IMR-90 (cell line): ENCODE measurements around the gene PADI1. TPM values are rescaled to one million over a fixed set of nuclear protein-coding genes. Genes with fewer than 3 reads are reported as not detected.

Experiments
- BHLHE40 ChIP-seq: fragments of 150-350 bp; IDR thresholded peaks from 2 replicates; pipeline ENCODE4 v1.6.1; 2016; ENCODE audit warnings: mild to moderate bottlenecking, low read depth, low read length
- ELK1 ChIP-seq: fragments of 150-350 bp; IDR thresholded peaks from 2 replicates; pipeline ENCODE4 v1.6.1; 2016; ENCODE audit warnings: low read depth, mild to moderate bottlenecking, low read length, moderate library complexity, borderline replicate concordance
- MAZ ChIP-seq: IDR thresholded peaks from 2 replicates; pipeline ENCODE4 v1.6.1; 2012; ENCODE audit warnings: low read depth, mild to moderate bottlenecking, low read length, improper control_type of control experiment, moderate library complexity, borderline replicate concordance
- POLR2A ChIP-seq: IDR thresholded peaks from 2 replicates; pipeline ENCODE4 v1.6.1; 2012; ENCODE audit warnings: mild to moderate bottlenecking, low read depth, low read length
- SMC3 ChIP-seq: fragments of 150-350 bp; IDR thresholded peaks from 2 replicates; pipeline ENCODE4 v1.6.1; 2016; ENCODE audit warnings: low read depth, mild to moderate bottlenecking, antibody characterized with exemption, low read length, moderate library complexity
- USF2 ChIP-seq: fragments of 150-350 bp; IDR thresholded peaks from 2 replicates; pipeline ENCODE4 v1.6.1; 2017; ENCODE audit warnings: mild to moderate bottlenecking, antibody characterized with exemption, low read length, low read depth
- polyA plus RNA-seq, 3 experiments: library from polyadenylated mRNA; depleted of rRNA; stranded (reverse); fragments of >200 nt; gene quantifications; 2 replicates each; pipeline ENCODE4 v1.2.3, GENCODE V29; 2012; ENCODE audit warnings: low replicate concordance in 1 of 3
- total RNA-seq: library from RNA; depleted of rRNA; stranded (reverse); fragments of >200 nt; gene quantifications from 2 replicates; pipeline ENCODE4 v1.2.3, GENCODE V29; 2012

Gene PADI1
- total and polyA plus RNA-seq, 2 of the 4 experiments (the other 2 are of a cell fraction), result 0.17 TPM; not detected in 1

- TF ChIP-seq ELK1 (no peak), MAZ (no peak), USF2 (no peak), POLR2A (no peak), SMC3 (no peak), BHLHE40 (no peak)
Observed at GRCh38 chr1:17170571-17170970, 34.4 kb upstream of the PADI1 start (continued).
